Measurements from ENCODE around the gene CBFB.

Gene CBFB

GRCh38 chr16:67016143-67016542, 12.8 kb upstream of the CBFB start:
- ChIA-PET CTCF (interaction anchor here (0.7 to 9.1 kb wide), 12 partner anchors 11 to 140 kb away, joined by 3 to 206 read pairs (median 3); no protein-coding TSS in a partner anchor), POLR2A (no interaction called here)
- peaks cover 0 to 18% (median 16%) of the 10 kb centered on the region in 4 experiments for H3K4me1 ChIP-seq (ENCODE audit: control extremely low read depth in 1 of 4, control insufficient read depth in 4 of 4, insufficient read depth in 4 of 4, low read length in 3 of 4)

GRCh38 chr16:67016681-67017420, 12.1 kb upstream of the CBFB start:
- CTCF ChIA-PET, result interaction anchor here (0.7 to 9.1 kb wide), 23 partner anchors 9 to 192 kb away, joined by 3 to 206 read pairs (median 3); partner anchors contain the start of gene B3GNT9
- Histone ChIP-seq H3K36me3 (ENCODE audit: control insufficient read depth in 4 of 4, insufficient read depth in 4 of 4, low read length in 3 of 4) (no peaks in the 10 kb centered on the region), H3K4me3 (ENCODE audit: control insufficient read depth in 1 of 7, extremely low read depth in 1 of 7, insufficient read depth in 4 of 7, low read depth in 2 of 7, low read length in 6 of 7) (no peak overlapping the region), H3K9me3 (ENCODE audit: control extremely low read depth in 1 of 5, control insufficient read depth in 4 of 5, insufficient read depth in 2 of 5, low read depth in 1 of 5, low read length in 4 of 5) (no peaks in the 10 kb centered on the region), H3K27ac (ENCODE audit: insufficient read depth in 1 of 2, low read depth in 1 of 2, low read length in 2 of 2, poor library complexity in 1 of 2, severe bottlenecking in 2 of 2) (no peak overlapping the region), H3K27me3 (replicated peaks in 2 of 5; ENCODE audit: control insufficient read depth in 4 of 5, insufficient read depth in 5 of 5, low read length in 4 of 5) (peaks cover 0 to 15% (median 13%) of the 10 kb centered on the region in 5 experiments), H3K4me1 (ENCODE audit: control extremely low read depth in 1 of 4, control insufficient read depth in 4 of 4, insufficient read depth in 4 of 4, low read length in 3 of 4) (peaks cover 0 to 18% (median 16%) of the 10 kb centered on the region in 4 experiments)
- no peak for DNase-seq
- WGBS (ENCODE audit: insufficient coverage), result 90% methylated on average over 4 of the region's 5 CpGs
- POLR2A ChIA-PET, result no interaction called here

More at GRCh38 chr16:67016143-67016542, 12.8 kb upstream of the CBFB start:
- no peaks in the 10 kb centered on the region for H3K36me3 ChIP-seq (ENCODE audit: control insufficient read depth in 4 of 4, insufficient read depth in 4 of 4, low read length in 3 of 4)
- no peak for DNase-seq
- H3K27me3 ChIP-seq (replicated peaks in 2 of 5; ENCODE audit: control insufficient read depth in 4 of 5, insufficient read depth in 5 of 5, low read length in 4 of 5), result peaks cover 0 to 15% (median 13%) of the 10 kb centered on the region in 5 experiments
- H3K9me3 ChIP-seq (ENCODE audit: control extremely low read depth in 1 of 5, control insufficient read depth in 4 of 5, insufficient read depth in 2 of 5, low read depth in 1 of 5, low read length in 4 of 5), result no peaks in the 10 kb centered on the region
- no peak overlapping the region for H3K27ac ChIP-seq (ENCODE audit: insufficient read depth in 1 of 2, low read depth in 1 of 2, low read length in 2 of 2, poor library complexity in 1 of 2, severe bottlenecking in 2 of 2)
- no peak overlapping the region for H3K4me3 ChIP-seq (ENCODE audit: control insufficient read depth in 1 of 7, extremely low read depth in 1 of 7, insufficient read depth in 4 of 7, low read depth in 2 of 7, low read length in 6 of 7)

GRCh38 chr16:67017421-67017750, 11.6 kb upstream of the CBFB start:
- 93% methylated on average over 4 of the region's 4 CpGs for WGBS (ENCODE audit: insufficient coverage)
- POLR2A ChIA-PET, result interaction anchor here (0.9 to 1.2 kb wide), 2 partner anchors 9 to 11 kb away, joined by 3 to 10 read pairs; partner anchors contain the start of gene CBFB

GRCh38 chr16:67017810-67018488, 11.0 kb upstream of the CBFB start:
- POLR2A ChIA-PET, result interaction anchor here (0.9 to 1.2 kb wide), 2 partner anchors 9 to 11 kb away, joined by 3 to 10 read pairs; partner anchors contain the start of gene CBFB
- no peaks in the 10 kb centered on the region for H3K36me3 ChIP-seq (ENCODE audit: control insufficient read depth in 4 of 4, insufficient read depth in 4 of 4, low read length in 3 of 4)
- DNase-seq, result peak; percentile 94 to 96 (median 96)
- H3K9me3 ChIP-seq (ENCODE audit: control extremely low read depth in 1 of 5, control insufficient read depth in 4 of 5, insufficient read depth in 2 of 5, low read depth in 1 of 5, low read length in 4 of 5), result no peaks in the 10 kb centered on the region
- H3K27me3 ChIP-seq (replicated peaks in 2 of 5; ENCODE audit: control insufficient read depth in 4 of 5, insufficient read depth in 5 of 5, low read length in 4 of 5), result peaks cover 0 to 15% (median 12%) of the 10 kb centered on the region in 5 experiments
- H3K4me1 ChIP-seq (ENCODE audit: control extremely low read depth in 1 of 4, control insufficient read depth in 4 of 4, insufficient read depth in 4 of 4, low read length in 3 of 4), result peaks cover 0 to 18% (median 15%) of the 10 kb centered on the region in 4 experiments
- 36% methylated on average over 6 of the region's 6 CpGs for WGBS (ENCODE audit: insufficient coverage)
- CTCF ChIA-PET, result interaction anchor here (0.6 to 9.1 kb wide), 36 partner anchors 9 to 191 kb away, joined by 3 to 206 read pairs (median 4); partner anchors contain the start of genes B3GNT9, CES3, FBXL8 and TRADD
- H3K4me3 ChIP-seq (ENCODE audit: control insufficient read depth in 1 of 7, extremely low read depth in 1 of 7, insufficient read depth in 4 of 7, low read depth in 2 of 7, low read length in 6 of 7), result no peak overlapping the region
- no peak overlapping the region for H3K27ac ChIP-seq (ENCODE audit: insufficient read depth in 1 of 2, low read depth in 1 of 2, low read length in 2 of 2, poor library complexity in 1 of 2, severe bottlenecking in 2 of 2)

More at GRCh38 chr16:67017421-67017750, 11.6 kb upstream of the CBFB start:
- peaks cover 0 to 15% (median 12%) of the 10 kb centered on the region in 5 experiments for H3K27me3 ChIP-seq (replicated peaks in 2 of 5; ENCODE audit: control insufficient read depth in 4 of 5, insufficient read depth in 5 of 5, low read length in 4 of 5)
- peaks cover 0 to 18% (median 16%) of the 10 kb centered on the region in 4 experiments for H3K4me1 ChIP-seq (ENCODE audit: control extremely low read depth in 1 of 4, control insufficient read depth in 4 of 4, insufficient read depth in 4 of 4, low read length in 3 of 4)
- no peak overlapping the region for H3K27ac ChIP-seq (ENCODE audit: insufficient read depth in 1 of 2, low read depth in 1 of 2, low read length in 2 of 2, poor library complexity in 1 of 2, severe bottlenecking in 2 of 2)
- DNase-seq, result no peak
- CTCF ChIA-PET, result interaction anchor here (0.8 to 9.1 kb wide), 27 partner anchors 10 to 192 kb away, joined by 3 to 206 read pairs (median 4); partner anchors contain the start of genes B3GNT9, FBXL8 and TRADD
- H3K9me3 ChIP-seq (ENCODE audit: control extremely low read depth in 1 of 5, control insufficient read depth in 4 of 5, insufficient read depth in 2 of 5, low read depth in 1 of 5, low read length in 4 of 5), result no peaks in the 10 kb centered on the region
- H3K4me3 ChIP-seq (ENCODE audit: control insufficient read depth in 1 of 7, extremely low read depth in 1 of 7, insufficient read depth in 4 of 7, low read depth in 2 of 7, low read length in 6 of 7), result no peak overlapping the region
- H3K36me3 ChIP-seq (ENCODE audit: control insufficient read depth in 4 of 4, insufficient read depth in 4 of 4, low read length in 3 of 4), result no peaks in the 10 kb centered on the region

- WGBS (ENCODE audit: insufficient coverage), result 97% methylated on average over 6 of the region's 8 CpGs
- DNase-seq, result no peak
- Histone ChIP-seq H3K4me1 (ENCODE audit: control extremely low read depth in 1 of 4, control insufficient read depth in 4 of 4, insufficient read depth in 4 of 4, low read length in 3 of 4) (peaks cover 0 to 7% (median 5%) of the 10 kb centered on the region in 4 experiments), H3K9me3 (ENCODE audit: control extremely low read depth in 1 of 5, control insufficient read depth in 4 of 5, insufficient read depth in 2 of 5, low read depth in 1 of 5, low read length in 4 of 5) (no peaks in the 10 kb centered on the region), H3K4me3 (ENCODE audit: control insufficient read depth in 1 of 7, extremely low read depth in 1 of 7, insufficient read depth in 4 of 7, low read depth in 2 of 7, low read length in 6 of 7) (no peak overlapping the region), H3K36me3 (ENCODE audit: control insufficient read depth in 4 of 4, insufficient read depth in 4 of 4, low read length in 3 of 4) (no peaks in the 10 kb centered on the region), H3K27ac (ENCODE audit: insufficient read depth in 1 of 2, low read depth in 1 of 2, low read length in 2 of 2, poor library complexity in 1 of 2, severe bottlenecking in 2 of 2) (no peak overlapping the region), H3K27me3 (replicated peaks in 2 of 5; ENCODE audit: control insufficient read depth in 4 of 5, insufficient read depth in 5 of 5, low read length in 4 of 5) (peaks cover 0 to 10% (median 8%) of the 10 kb centered on the region in 5 experiments)
- ChIA-PET POLR2A (no interaction called here), CTCF (interaction anchor here (0.7 to 9.1 kb wide), 16 partner anchors 8 to 168 kb away, joined by 3 to 206 read pairs (median 5); no protein-coding TSS in a partner anchor)
Observed at GRCh38 chr16:67019171-67019570, 9.8 kb upstream of the CBFB start.

- Histone ChIP-seq H3K27me3 (replicated peaks in 2 of 5; ENCODE audit: control insufficient read depth in 4 of 5, insufficient read depth in 5 of 5, low read length in 4 of 5) (no peaks in the 10 kb centered on the region), H3K36me3 (ENCODE audit: control insufficient read depth in 4 of 4, insufficient read depth in 4 of 4, low read length in 3 of 4) (no peaks in the 10 kb centered on the region), H3K4me3 (ENCODE audit: control insufficient read depth in 1 of 7, extremely low read depth in 1 of 7, insufficient read depth in 4 of 7, low read depth in 2 of 7, low read length in 6 of 7) (no peak overlapping the region), H3K27ac (ENCODE audit: insufficient read depth in 1 of 2, low read depth in 1 of 2, low read length in 2 of 2, poor library complexity in 1 of 2, severe bottlenecking in 2 of 2) (no peak overlapping the region), H3K4me1 (ENCODE audit: control extremely low read depth in 1 of 4, control insufficient read depth in 4 of 4, insufficient read depth in 4 of 4, low read length in 3 of 4) (peaks cover 0 to 11% (median 6%) of the 10 kb centered on the region in 4 experiments), H3K9me3 (ENCODE audit: control extremely low read depth in 1 of 5, control insufficient read depth in 4 of 5, insufficient read depth in 2 of 5, low read depth in 1 of 5, low read length in 4 of 5) (no peaks in the 10 kb centered on the region)
- 100% methylated on average over 2 of the region's 3 CpGs for WGBS (ENCODE audit: insufficient coverage)
- ChIA-PET POLR2A (no interaction called here), CTCF (interaction anchor here (1.4 to 9.1 kb wide), 2 partner anchors 66 to 81 kb away, joined by 4 to 206 read pairs; no protein-coding TSS in a partner anchor)
- no peak for DNase-seq
Observed at GRCh38 chr16:67021321-67021720, 7.6 kb upstream of the CBFB start.

Data from common myeloid progenitor, CD34-positive (primary cell).